ENCODE results near the gene MINDY4. TPM values are rescaled to one million over a fixed set of nuclear protein-coding genes. Genes with fewer than 3 reads are reported as not detected.
A peak's percentile ranks its signal among the peaks of the same experiment; 100 is the strongest.

Gene MINDY4
- total RNA-seq, 4 donors from 2014 or later: 8.4 to 31.1 (median 20.2) TPM

- WGBS: 63% methylated on average over 8 of the region's 9 CpGs
- peaks cover 1 to 32% (median 16%) of the 10 kb centered on the region in 4 donors for H3K36me3 ChIP-seq
- H3K27me3 ChIP-seq: no peaks in the 10 kb centered on the region
- peaks cover 44 to 81% (median 68%) of the 10 kb centered on the region in 4 donors for H3K4me1 ChIP-seq
- peak overlapping the region in 3 of 4 donors; percentile 31 to 69 (median 31) for H3K27ac ChIP-seq (replicated peaks in 1 of 4)
- no peaks in the 10 kb centered on the region for H3K9me3 ChIP-seq
- TF ChIP-seq, protein P1, sequence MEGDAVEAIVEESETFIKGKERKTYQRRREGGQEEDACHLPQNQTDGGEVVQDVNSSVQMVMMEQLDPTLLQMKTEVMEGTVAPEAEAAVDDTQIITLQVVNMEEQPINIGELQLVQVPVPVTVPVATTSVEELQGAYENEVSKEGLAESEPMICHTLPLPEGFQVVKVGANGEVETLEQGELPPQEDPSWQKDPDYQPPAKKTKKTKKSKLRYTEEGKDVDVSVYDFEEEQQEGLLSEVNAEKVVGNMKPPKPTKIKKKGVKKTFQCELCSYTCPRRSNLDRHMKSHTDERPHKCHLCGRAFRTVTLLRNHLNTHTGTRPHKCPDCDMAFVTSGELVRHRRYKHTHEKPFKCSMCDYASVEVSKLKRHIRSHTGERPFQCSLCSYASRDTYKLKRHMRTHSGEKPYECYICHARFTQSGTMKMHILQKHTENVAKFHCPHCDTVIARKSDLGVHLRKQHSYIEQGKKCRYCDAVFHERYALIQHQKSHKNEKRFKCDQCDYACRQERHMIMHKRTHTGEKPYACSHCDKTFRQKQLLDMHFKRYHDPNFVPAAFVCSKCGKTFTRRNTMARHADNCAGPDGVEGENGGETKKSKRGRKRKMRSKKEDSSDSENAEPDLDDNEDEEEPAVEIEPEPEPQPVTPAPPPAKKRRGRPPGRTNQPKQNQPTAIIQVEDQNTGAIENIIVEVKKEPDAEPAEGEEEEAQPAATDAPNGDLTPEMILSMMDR (IDR thresholded peaks at IDR 0.05): no peak
- TF ChIP-seq POLR2AphosphoS5 (IDR thresholded peaks at IDR 0.05): no peak
- no peak for TF ChIP-seq EP300 (IDR thresholded peaks at IDR 0.05)
- no peak for TF ChIP-seq POLR2A (IDR thresholded peaks at IDR 0.05; ENCODE audit: low read depth)
- no peak for DNase-seq (ENCODE audit: extremely low spot score)
- no peak overlapping the region for H3K4me3 ChIP-seq
- intact Hi-C loops (cut with DNase I): no loop called here
These were observed 91.9 kb downstream of the MINDY4 start for GRCh38 chr7:30862995-30863705.

DNA sequence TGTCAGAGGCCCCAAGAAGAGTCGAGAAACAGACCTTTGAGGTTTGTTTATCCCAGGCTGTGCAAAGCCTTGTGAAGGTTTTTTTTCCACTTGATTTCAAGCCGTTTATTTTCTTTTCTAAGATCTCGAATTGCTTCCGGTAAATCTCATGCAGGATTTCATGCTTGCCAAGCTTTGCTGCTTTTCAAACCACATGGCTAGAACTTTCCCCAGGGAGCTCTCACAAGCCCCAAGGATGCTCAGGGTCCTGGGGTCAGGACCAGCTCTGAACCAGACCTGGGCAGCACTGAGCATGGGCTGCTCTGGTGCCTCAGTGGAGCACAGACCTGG is 92.5 kb downstream of the MINDY4 start:
- Histone ChIP-seq H3K4me1 (peaks cover 49 to 84% (median 71%) of the 10 kb centered on the region in 4 donors), H3K27ac (replicated peaks in 1 of 4) (peak overlapping the region in 3 of 4 donors; percentile 31 to 69 (median 31)), H3K9me3 (no peaks in the 10 kb centered on the region), H3K27me3 (no peaks in the 10 kb centered on the region), H3K36me3 (peaks cover 0 to 33% (median 16%) of the 10 kb centered on the region in 4 donors), H3K4me3 (no peak overlapping the region)
- TF ChIP-seq EP300 (IDR thresholded peaks at IDR 0.05) (no peak), POLR2AphosphoS5 (IDR thresholded peaks at IDR 0.05) (no peak), POLR2A (IDR thresholded peaks at IDR 0.05; ENCODE audit: low read depth) (no peak)
- TF ChIP-seq, protein P1 (IDR thresholded peaks at IDR 0.05): no peak
- no peak for DNase-seq (ENCODE audit: extremely low spot score)
- WGBS: 31% methylated on average over 4 of the region's 4 CpGs
- intact Hi-C loops (cut with DNase I): no loop called here

DNA sequence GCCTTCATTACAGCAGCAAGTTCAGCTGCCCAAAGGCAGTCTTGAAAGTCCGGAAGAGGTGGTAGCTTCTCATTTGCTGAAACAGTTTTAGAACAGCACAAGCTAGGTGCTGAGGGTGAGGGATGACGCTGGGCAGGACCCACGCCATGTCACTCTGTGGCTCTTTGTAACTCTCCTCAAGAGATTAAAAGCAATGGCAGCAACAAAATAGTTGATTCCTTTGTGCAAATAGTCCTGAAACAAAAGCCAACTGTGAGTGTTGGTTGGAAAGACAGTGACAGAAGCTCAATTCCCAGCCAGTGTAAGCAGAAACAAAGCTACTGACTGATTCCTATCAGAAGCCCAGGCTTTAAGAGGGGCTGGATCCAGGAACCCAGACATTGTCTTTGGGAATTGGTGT is 92.9 kb downstream of the MINDY4 start:
- intact Hi-C loops (cut with DNase I): no loop called here
- Histone ChIP-seq H3K36me3 (peaks cover 0 to 29% (median 14%) of the 10 kb centered on the region in 4 donors), H3K27ac (replicated peaks in 1 of 4) (peak overlapping the region in 3 of 4 donors; percentile 31 to 69 (median 31)), H3K4me3 (no peak overlapping the region), H3K27me3 (no peaks in the 10 kb centered on the region), H3K4me1 (peaks cover 53 to 84% (median 72%) of the 10 kb centered on the region in 4 donors), H3K9me3 (no peaks in the 10 kb centered on the region)
- 66% methylated on average over 3 of the region's 3 CpGs for WGBS
- no peak for DNase-seq (ENCODE audit: extremely low spot score)
- TF ChIP-seq EP300 (IDR thresholded peaks at IDR 0.05) (no peak), POLR2A (IDR thresholded peaks at IDR 0.05; ENCODE audit: low read depth) (no peak), POLR2AphosphoS5 (IDR thresholded peaks at IDR 0.05) (no peak)
- TF ChIP-seq, protein P1 (IDR thresholded peaks at IDR 0.05): no peak

GRCh38 chr7:30865076-30865475 is 93.9 kb downstream of the MINDY4 start:
- intact Hi-C loops (cut with DNase I): no loop called here
- peaks cover 0 to 22% (median 10%) of the 10 kb centered on the region in 4 donors for H3K36me3 ChIP-seq
- no peaks in the 10 kb centered on the region for H3K27me3 ChIP-seq
- no peak for DNase-seq (ENCODE audit: extremely low spot score)
- H3K4me1 ChIP-seq: peaks cover 60 to 84% (median 72%) of the 10 kb centered on the region in 4 donors
- TF ChIP-seq POLR2A (IDR thresholded peaks at IDR 0.05; ENCODE audit: low read depth) (no peak), POLR2AphosphoS5 (IDR thresholded peaks at IDR 0.05) (no peak), EP300 (IDR thresholded peaks at IDR 0.05) (no peak)
- TF ChIP-seq, protein P1 (IDR thresholded peaks at IDR 0.05): no peak
- H3K4me3 ChIP-seq: no peak overlapping the region
- WGBS: 100% methylated on average over 3 of the region's 4 CpGs
- H3K9me3 ChIP-seq: no peaks in the 10 kb centered on the region
- H3K27ac ChIP-seq (replicated peaks in 1 of 4): peak overlapping the region in 1 of 4 donors; percentile 69
